Measurements from ENCODE around the gene TAT. TPM values are rescaled to one million over a fixed set of nuclear protein-coding genes. Genes with fewer than 3 reads are reported as not detected.

The TAT gene
- total RNA-seq, 1 experiment from 2014 or later, result not detected

DNA sequence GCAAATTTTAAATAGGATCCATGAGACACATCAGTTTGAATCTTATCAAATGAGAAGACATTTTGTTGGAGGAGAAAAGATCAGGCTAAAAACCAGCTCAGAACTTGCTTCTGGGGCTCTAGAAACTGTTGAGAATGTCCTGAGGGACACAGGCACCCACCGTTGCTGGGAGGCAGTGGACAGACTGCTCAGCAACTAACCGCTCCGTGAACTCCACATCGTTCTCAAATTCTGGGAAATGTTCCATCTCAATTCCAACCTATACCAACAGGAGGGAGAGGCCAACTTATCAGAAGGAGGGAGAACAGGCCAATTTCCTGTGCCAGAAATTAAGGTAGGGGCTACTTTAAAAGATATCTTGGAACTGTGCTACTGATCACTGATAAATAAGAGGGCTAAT, 8.3 kb downstream of the TAT start:
- peaks cover 20% of the 10 kb centered on the region for H3K27me3 Mint-ChIP-seq (ENCODE audit: insufficient read depth, unreplicated experiment)
- no peaks in the 10 kb centered on the region for H3K9me3 Mint-ChIP-seq (ENCODE audit: unreplicated experiment)
- H3K36me3 Mint-ChIP-seq (ENCODE audit: insufficient read depth, unreplicated experiment), result no peaks in the 10 kb centered on the region
- no peak overlapping the region for H3K4me3 Mint-ChIP-seq (ENCODE audit: unreplicated experiment)
- DNase-seq (ENCODE audit: unreplicated experiment), result no peak
- POLR2A ChIA-PET, result interaction anchor here (0.5 kb wide), 1 partner anchor 403 kb away, joined by 3 read pairs; no protein-coding TSS in a partner anchor
- no TSS peak for BruUV-seq (replicated peaks)
- H3K4me1 Mint-ChIP-seq (ENCODE audit: insufficient read depth, unreplicated experiment), result peaks cover 12% of the 10 kb centered on the region
- TF ChIP-seq, protein P1, sequence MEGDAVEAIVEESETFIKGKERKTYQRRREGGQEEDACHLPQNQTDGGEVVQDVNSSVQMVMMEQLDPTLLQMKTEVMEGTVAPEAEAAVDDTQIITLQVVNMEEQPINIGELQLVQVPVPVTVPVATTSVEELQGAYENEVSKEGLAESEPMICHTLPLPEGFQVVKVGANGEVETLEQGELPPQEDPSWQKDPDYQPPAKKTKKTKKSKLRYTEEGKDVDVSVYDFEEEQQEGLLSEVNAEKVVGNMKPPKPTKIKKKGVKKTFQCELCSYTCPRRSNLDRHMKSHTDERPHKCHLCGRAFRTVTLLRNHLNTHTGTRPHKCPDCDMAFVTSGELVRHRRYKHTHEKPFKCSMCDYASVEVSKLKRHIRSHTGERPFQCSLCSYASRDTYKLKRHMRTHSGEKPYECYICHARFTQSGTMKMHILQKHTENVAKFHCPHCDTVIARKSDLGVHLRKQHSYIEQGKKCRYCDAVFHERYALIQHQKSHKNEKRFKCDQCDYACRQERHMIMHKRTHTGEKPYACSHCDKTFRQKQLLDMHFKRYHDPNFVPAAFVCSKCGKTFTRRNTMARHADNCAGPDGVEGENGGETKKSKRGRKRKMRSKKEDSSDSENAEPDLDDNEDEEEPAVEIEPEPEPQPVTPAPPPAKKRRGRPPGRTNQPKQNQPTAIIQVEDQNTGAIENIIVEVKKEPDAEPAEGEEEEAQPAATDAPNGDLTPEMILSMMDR (IDR thresholded peaks at IDR 0.05; ENCODE audit: unreplicated experiment), result no peak
- no peak overlapping the region for H3K27ac Mint-ChIP-seq (ENCODE audit: low read depth, unreplicated experiment)
- intact Hi-C loops (cut with micrococcal nuclease), result no loop called here
- CTCF ChIA-PET, result no interaction called here

DNA sequence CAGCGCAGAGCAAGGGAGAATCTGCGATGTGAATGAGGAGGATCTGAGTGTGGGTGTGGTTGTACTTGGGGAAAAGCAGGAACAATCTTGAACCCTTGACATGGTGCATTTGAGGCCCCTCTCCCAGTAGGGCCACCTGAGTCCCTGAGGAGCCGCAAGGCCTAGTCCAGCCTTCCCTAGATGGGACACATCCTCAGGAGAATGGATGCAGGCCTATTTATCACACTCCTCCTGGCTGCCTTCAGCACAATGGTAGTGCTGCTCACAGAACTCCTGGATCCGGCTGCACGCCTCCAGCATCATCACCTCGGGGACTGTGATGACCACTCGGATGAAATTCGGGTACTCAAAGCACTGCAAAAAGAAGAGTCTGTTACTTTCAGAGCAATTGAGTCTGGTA, 9.0 kb downstream of the TAT start:
- H3K4me1 Mint-ChIP-seq (ENCODE audit: insufficient read depth, unreplicated experiment), result peaks cover 12% of the 10 kb centered on the region
- intact Hi-C loops (cut with micrococcal nuclease), result no loop called here
- TF ChIP-seq, protein P1 (IDR thresholded peaks at IDR 0.05; ENCODE audit: unreplicated experiment), result no peak
- POLR2A ChIA-PET, result no interaction called here
- H3K27ac Mint-ChIP-seq (ENCODE audit: low read depth, unreplicated experiment), result no peak overlapping the region
- no peak for DNase-seq (ENCODE audit: unreplicated experiment)
- H3K36me3 Mint-ChIP-seq (ENCODE audit: insufficient read depth, unreplicated experiment), result no peaks in the 10 kb centered on the region
- CTCF ChIA-PET, result interaction anchor here (3.8 kb wide), 1 partner anchor 43 kb away, joined by 30 read pairs; no protein-coding TSS in a partner anchor
- H3K27me3 Mint-ChIP-seq (ENCODE audit: insufficient read depth, unreplicated experiment), result peaks cover 20% of the 10 kb centered on the region
- no TSS peak for BruUV-seq (replicated peaks)
- H3K4me3 Mint-ChIP-seq (ENCODE audit: unreplicated experiment), result no peak overlapping the region
- H3K9me3 Mint-ChIP-seq (ENCODE audit: unreplicated experiment), result no peaks in the 10 kb centered on the region

DNA sequence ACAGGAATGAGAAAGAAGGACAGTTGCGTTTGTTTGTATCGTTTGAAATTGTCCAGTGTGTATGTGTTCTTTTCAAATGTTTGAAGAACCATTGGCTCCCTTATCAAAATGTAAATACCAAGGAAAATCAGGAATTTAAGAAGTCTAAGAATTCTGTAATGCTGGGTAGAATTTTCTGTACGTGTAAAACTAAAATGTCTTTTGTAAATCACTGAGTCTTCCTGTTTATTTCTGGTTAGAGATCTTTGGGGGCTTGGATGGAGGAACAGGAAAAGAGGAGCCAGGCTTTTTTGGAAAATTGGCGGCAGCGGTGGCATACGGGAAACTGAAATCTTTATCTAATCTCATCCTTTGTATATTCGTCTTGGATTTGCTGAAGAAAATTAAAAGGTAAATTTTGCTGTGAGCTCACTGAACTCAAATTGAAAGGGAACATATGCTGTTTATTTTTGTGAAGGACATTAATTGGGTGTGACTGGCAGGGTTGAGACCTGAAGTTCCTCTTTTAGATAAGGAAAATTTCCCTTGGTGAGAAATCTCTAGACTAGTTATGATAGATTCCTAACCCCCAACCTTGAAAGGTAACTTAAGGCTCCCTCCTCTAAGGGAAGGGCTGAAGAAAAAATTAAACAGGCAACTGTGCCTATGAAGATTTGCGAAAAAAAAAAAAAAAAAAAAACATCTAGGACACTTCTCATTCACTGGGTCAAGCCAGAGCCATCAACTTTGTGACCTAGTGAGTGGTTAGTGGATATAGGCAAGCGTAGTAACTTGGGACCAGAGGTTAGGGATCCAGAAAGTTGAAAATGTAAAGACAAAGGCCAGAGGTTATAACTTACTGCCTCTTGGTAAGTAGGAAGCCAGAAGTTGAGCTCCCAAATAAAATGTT, 10.8 kb downstream of the TAT start:
- DNase-seq (ENCODE audit: unreplicated experiment), result no peak
- ChIA-PET CTCF (interaction anchor here (0.6 to 3.8 kb wide), 4 partner anchors 45 to 240 kb away, joined by 3 to 30 read pairs (median 4); no protein-coding TSS in a partner anchor), POLR2A (interaction anchor here (0.5 to 1.6 kb wide), 2 partner anchors 11 to 158 kb away, joined by 3 to 9 read pairs; no protein-coding TSS in a partner anchor)
- intact Hi-C loops (cut with micrococcal nuclease), result loop anchor here (2.0 kb wide), 1 partner anchor 45 kb away; no protein-coding TSS in a partner anchor
- H3K9me3 Mint-ChIP-seq (ENCODE audit: unreplicated experiment), result no peaks in the 10 kb centered on the region
- peak overlapping the region; percentile 78 for H3K4me3 Mint-ChIP-seq (ENCODE audit: unreplicated experiment)
- no peaks in the 10 kb centered on the region for H3K36me3 Mint-ChIP-seq (ENCODE audit: insufficient read depth, unreplicated experiment)
- no peak overlapping the region for H3K27ac Mint-ChIP-seq (ENCODE audit: low read depth, unreplicated experiment)
- H3K4me1 Mint-ChIP-seq (ENCODE audit: insufficient read depth, unreplicated experiment), result peaks cover 12% of the 10 kb centered on the region
- H3K27me3 Mint-ChIP-seq (ENCODE audit: insufficient read depth, unreplicated experiment), result peaks cover 10% of the 10 kb centered on the region
- no TSS peak for BruUV-seq (replicated peaks)
- TF ChIP-seq, protein P1 (IDR thresholded peaks at IDR 0.05; ENCODE audit: unreplicated experiment), result no peak

DNA sequence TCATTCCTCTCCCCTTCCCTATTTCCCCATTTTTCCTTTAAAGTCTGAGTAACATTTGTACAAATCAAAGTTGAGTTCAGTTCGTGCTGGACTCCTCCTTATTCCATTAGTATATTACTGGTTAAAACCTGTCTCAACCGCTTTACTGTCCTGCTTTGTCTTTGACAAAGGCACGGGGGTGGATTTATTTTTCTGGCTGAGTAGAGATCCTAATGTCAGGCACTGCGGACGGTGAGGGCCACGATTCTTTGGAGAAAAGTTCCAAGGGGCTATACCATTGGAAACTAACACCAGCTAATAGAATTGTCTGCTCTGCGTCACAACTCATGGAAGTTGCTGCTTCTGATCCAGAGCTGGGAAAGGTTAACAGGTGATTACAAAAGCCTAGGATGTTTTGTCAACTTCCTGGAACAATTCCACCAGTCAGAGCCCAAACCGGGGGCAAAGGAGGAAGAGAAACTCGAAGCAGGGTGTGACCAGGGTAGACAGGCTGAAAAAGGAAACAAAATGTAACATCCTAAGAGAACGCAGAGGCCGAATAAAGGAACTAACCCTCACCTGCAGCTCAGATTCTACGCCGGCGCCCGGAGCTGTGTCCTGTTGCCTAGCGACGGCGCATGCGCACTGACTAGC, 12.4 kb downstream of the TAT start:
- CTCF ChIA-PET, result interaction anchor here (0.5 to 3.8 kb wide), 8 partner anchors 11 to 1676 kb away, joined by 3 to 30 read pairs (median 3); no protein-coding TSS in a partner anchor
- DNase-seq (ENCODE audit: unreplicated experiment), result no peak
- TSS peak; percentile 81 for BruUV-seq (replicated peaks)
- POLR2A ChIA-PET, result interaction anchor here (0.5 to 1.6 kb wide), 4 partner anchors 9 to 274 kb away, joined by 3 to 9 read pairs (median 3); no protein-coding TSS in a partner anchor
- peaks cover 7% of the 10 kb centered on the region for H3K4me1 Mint-ChIP-seq (ENCODE audit: insufficient read depth, unreplicated experiment)
- peaks cover 2% of the 10 kb centered on the region for H3K27me3 Mint-ChIP-seq (ENCODE audit: insufficient read depth, unreplicated experiment)
- TF ChIP-seq, protein P1 (IDR thresholded peaks at IDR 0.05; ENCODE audit: unreplicated experiment), result no peak
- H3K27ac Mint-ChIP-seq (ENCODE audit: low read depth, unreplicated experiment), result peak overlapping the region; percentile 62
- no peaks in the 10 kb centered on the region for H3K9me3 Mint-ChIP-seq (ENCODE audit: unreplicated experiment)
- no peaks in the 10 kb centered on the region for H3K36me3 Mint-ChIP-seq (ENCODE audit: insufficient read depth, unreplicated experiment)
- intact Hi-C loops (cut with micrococcal nuclease), result loop anchor here (2.0 kb wide), 1 partner anchor 46 kb away; no protein-coding TSS in a partner anchor
- H3K4me3 Mint-ChIP-seq (ENCODE audit: unreplicated experiment), result peak overlapping the region; percentile 78

Measured in MCF 10A (cell line).